GM12872 (cell line): ENCODE data around the gene ZNF77.

ENCODE experiments used
- TF ChIP-seq, protein P1 (sequence below): IDR thresholded peaks from 3 replicates; pipeline ENCODE4 v1.5.1; 2011; ENCODE audit warnings: low read depth, mild to moderate bottlenecking, low read length, moderate library complexity; ENCODE audit not compliant: insufficient read depth

The ZNF77 gene

DNA sequence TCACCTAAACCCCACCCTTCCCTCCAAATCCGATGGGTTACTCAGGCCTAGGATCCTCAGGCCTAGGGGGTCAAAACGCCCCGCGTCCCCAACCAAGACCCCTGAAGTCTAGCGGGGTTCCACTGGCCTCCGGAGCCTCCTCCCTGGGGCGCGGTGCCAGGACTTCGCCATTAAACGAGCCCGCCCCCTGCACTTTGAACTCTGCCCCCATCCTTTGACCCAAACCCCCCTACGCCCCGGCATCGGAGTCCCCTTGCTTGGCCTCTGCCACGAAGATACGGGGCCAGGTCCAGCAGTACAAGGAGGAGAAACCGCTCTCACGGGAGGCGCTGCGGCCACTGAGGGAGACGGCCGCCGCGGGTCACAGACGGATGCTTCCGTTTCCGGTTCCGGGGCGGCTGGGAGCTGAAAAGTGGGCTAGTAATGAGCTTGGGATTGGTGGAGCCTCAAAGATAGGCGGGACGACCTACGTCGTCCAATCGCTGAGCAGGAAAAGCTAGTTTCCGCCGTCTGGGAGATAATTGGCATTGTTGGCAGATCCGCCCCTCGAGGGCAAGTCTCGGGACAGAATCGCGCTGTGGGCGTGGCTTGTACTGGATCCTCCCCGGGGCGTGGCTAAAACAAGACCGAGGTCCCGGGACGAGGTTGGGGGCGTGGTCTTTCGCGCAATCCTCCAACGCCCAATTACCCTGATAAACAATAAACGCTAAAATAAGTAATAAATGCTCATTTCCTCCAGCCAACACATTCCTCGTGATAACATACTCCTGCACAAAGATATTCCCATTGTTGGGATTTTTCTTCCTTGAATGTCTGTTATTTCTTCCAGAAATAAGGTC is 5.7 kb upstream of the ZNF77 start:
- TF ChIP-seq, protein P1, sequence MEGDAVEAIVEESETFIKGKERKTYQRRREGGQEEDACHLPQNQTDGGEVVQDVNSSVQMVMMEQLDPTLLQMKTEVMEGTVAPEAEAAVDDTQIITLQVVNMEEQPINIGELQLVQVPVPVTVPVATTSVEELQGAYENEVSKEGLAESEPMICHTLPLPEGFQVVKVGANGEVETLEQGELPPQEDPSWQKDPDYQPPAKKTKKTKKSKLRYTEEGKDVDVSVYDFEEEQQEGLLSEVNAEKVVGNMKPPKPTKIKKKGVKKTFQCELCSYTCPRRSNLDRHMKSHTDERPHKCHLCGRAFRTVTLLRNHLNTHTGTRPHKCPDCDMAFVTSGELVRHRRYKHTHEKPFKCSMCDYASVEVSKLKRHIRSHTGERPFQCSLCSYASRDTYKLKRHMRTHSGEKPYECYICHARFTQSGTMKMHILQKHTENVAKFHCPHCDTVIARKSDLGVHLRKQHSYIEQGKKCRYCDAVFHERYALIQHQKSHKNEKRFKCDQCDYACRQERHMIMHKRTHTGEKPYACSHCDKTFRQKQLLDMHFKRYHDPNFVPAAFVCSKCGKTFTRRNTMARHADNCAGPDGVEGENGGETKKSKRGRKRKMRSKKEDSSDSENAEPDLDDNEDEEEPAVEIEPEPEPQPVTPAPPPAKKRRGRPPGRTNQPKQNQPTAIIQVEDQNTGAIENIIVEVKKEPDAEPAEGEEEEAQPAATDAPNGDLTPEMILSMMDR: no peak

DNA sequence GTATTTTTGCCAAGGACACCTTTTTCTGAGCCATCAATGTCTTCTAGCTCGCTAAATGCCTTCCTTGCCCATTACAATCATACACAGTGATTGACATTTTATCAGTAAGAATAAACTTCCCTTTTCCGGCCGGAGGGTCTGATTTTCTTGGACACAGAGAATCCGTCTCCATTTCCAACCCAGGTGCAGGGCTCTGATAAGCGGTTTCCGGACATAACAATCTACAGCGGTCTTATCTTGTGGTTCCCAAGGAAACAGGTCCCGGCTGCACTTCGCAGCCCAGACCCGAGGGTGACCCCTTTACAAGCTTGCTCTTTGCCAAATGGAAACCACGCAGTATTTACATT is 5.1 kb upstream of the ZNF77 start:
- TF ChIP-seq, protein P1: no peak

DNA sequence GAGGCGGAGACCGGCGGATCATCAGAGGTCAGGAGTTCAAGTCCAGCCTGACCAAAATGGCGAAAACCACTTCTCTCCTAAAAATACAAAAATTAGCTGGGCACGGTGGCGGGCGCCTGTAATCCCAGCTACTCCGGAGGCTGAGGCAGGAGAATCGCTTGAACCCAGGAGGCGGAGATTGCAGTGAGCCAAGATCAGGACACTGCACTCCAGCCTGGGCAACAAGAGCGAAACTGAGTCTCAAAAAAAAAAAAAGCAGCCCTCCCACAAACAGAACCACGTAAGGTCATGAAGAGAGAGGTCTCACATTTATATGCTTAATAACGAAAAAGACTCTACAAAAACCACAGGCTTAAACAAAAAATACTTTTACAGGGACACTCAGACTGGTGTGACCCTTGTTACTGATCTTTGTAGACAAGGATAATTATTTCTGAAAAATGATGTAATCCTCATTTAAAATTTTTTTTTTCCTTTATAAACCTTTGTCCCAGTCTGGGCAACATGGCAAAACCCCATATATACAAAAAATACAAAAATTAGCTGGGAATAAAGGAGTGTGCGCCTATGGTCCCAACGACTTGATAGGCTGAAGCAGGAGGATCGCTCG is 909 bp upstream of the ZNF77 start:
- TF ChIP-seq, protein P1: no peak

DNA sequence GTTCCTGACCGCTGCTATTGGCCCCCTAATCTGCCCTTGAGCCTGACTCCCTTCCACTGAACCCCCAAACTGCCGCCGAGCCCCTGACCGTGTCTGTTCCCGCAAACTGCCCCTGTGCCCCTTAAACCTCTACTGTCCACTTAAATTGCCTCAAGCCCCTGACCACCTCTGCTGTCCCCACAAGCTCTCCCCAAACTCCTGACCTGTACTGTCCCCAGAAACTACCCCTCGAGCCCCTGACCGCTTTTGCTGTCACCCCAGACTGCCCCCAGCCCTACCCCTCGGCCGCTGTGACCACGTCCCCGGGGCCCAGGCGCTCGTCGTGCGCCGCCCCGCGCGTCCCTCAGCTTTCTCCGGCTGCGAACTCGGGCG is 382 bp downstream of the ZNF77 start:
- TF ChIP-seq, protein P1: no peak

DNA sequence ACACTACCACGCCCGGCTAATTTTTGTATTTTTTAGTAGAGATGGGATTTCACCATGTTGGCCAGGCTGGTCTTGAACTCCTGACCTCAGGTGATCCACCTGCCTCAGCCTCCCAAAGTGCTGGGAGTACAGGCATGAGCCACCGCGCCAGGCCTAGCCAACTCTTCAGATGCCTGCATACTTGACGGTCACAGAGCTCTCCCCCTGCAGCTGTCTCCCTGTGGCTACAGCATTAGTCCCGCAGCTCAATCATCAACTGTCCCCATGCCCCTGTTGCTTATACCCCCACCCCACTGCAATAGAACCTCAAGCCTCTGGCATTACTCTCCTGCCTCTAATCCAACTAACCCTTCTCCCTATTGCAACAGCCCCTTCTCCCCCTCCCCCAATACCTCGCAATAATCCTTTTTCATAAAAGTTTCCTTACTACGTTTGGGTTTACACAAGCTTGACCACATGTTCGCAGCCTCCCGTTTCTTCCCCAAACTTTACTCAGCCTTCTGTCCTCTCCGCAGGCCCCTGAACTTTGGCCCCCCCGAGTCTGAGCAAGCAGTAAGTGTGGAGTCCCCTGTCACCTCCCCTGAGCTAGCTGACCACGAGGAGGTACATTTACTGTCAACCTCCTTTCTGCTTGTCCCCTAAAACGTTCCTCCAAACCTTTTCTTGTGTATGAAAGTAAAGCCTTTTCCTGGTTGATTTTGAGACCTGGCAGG is 1.7 kb downstream of the ZNF77 start:
- TF ChIP-seq, protein P1: no peak

DNA sequence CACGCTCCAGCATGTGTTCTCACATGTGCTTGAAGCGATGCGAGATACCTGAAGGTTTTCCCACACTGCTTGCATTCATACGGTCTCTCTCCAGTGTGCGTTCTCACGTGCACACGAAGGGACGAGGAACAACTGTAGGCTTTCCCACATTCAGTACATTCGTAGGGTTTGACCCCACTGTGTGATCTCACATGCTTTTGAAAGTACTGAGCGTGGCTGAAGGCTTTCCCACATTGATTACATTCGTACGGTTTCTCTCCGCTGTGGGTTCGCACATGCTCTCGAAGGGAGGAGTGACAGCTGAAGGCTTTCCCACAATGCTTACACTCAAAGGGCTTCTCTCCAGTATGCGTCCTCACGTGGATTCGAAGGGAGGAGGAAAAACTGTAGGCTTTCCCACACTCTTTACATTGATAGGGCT is 11.3 kb downstream of the ZNF77 start:
- TF ChIP-seq, protein P1: no peak

DNA sequence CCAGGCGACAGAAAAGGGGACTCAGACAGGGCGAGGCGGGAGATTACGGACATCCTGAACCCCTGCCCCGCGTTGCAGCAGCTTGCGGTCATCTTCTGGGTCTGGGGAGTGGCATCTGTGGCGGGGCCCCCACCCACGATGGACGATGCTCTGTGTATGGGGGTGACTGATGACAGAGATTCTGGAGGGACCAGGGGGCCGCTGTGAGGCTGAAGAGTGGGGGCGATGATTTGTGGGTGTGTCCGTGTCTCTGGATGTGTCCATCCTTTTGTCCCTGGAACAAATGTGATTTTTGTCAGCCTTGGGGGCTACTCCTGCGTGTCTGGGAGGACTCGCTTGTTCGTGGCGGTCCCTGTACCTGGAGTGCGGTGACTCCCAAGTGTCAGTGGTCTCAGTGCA is 17.7 kb downstream of the ZNF77 start:
- TF ChIP-seq, protein P1: no peak
